NCI-H446 treated with DMSO at 0.1 percent for 48 hours (cell line): ENCODE measurements around the gene PXT1.
"Not testable (repeated sequence)": the region's sequence is repeated elsewhere in the genome, so short reads cannot be mapped to it uniquely, and the experiment has no call there.

Source experiments
- DNase-seq: peaks from one replicate; lab custom pipeline; 2025; lab: John Stamatoyannopoulos, UW

Gene PXT1

GRCh38 chr6:36442671-36443470, at the start of gene PXT1, which contains the start of gene KCTD20:
Gene PXT1 (minus strand): TSS chr6:36442854. CDS start chr6:36426082, 16,772 bp downstream.
Gene KCTD20 (plus strand): TSS chr6:36443000. CDS start chr6:36470098, 27,098 bp downstream.
- DNase-seq, result peak; percentile 73

- no peak for DNase-seq
Observed at GRCh38 chr6:36492092-36492491, 49.4 kb upstream of the PXT1 start.

- no peak for DNase-seq
Observed at GRCh38 chr6:36491378-36491965, 48.8 kb upstream of the PXT1 start.

GRCh38 chr6:36489426-36489825, 46.8 kb upstream of the PXT1 start:
- DNase-seq, result no peak

GRCh38 chr6:36488221-36488620, 45.6 kb upstream of the PXT1 start:
- DNase-seq, result no peak

- DNase-seq, result no peak
Observed at GRCh38 chr6:36487698-36488097, 45.0 kb upstream of the PXT1 start.

GRCh38 chr6:36484736-36485135, 42.1 kb upstream of the PXT1 start:
- DNase-seq, result no peak

- not testable (repeated sequence) for DNase-seq
Observed at GRCh38 chr6:36483326-36483725, 40.7 kb upstream of the PXT1 start.

GRCh38 chr6:36479256-36479655, 36.6 kb upstream of the PXT1 start:
- DNase-seq, result no peak

GRCh38 chr6:36478051-36478526, 35.4 kb upstream of the PXT1 start:
- no peak for DNase-seq

- DNase-seq, result no peak
Observed at GRCh38 chr6:36469946-36470345, 27.3 kb upstream of the PXT1 start.

GRCh38 chr6:36469148-36469661, 26.6 kb upstream of the PXT1 start:
- DNase-seq, result no peak

- no peak for DNase-seq
Observed at GRCh38 chr6:36467625-36468024, 25.0 kb upstream of the PXT1 start.

GRCh38 chr6:36464233-36464632, 21.6 kb upstream of the PXT1 start:
- DNase-seq, result no peak

GRCh38 chr6:36463676-36464075, 21.0 kb upstream of the PXT1 start:
- DNase-seq, result no peak

GRCh38 chr6:36461646-36462045, 19.0 kb upstream of the PXT1 start:
- DNase-seq, result no peak

- DNase-seq, result no peak
Observed at GRCh38 chr6:36460916-36461315, 18.3 kb upstream of the PXT1 start.

- no peak for DNase-seq
Observed at GRCh38 chr6:36459501-36459900, 16.8 kb upstream of the PXT1 start.

GRCh38 chr6:36455486-36456027, 12.9 kb upstream of the PXT1 start:
- no peak for DNase-seq

GRCh38 chr6:36452897-36453296, 10.2 kb upstream of the PXT1 start:
- DNase-seq, result not testable (repeated sequence)

- DNase-seq, result not testable (repeated sequence)
Observed at GRCh38 chr6:36449173-36449572, 6.5 kb upstream of the PXT1 start.

- no peak for DNase-seq
Observed at GRCh38 chr6:36445621-36446020, 3.0 kb upstream of the PXT1 start.

- no peak for DNase-seq
Observed at GRCh38 chr6:36444470-36444869, 1.8 kb upstream of the PXT1 start.
